ENCODE measurements around the gene FIBCD1. TPM values are rescaled to one million over a fixed set of nuclear protein-coding genes. Genes with fewer than 3 reads are reported as not detected.

Gene FIBCD1
- total and polyA plus RNA-seq, 2 of the 8 experiments (the other 6 are each of a cell fraction or from before 2014, with no cell fraction given), result 6.1 to 8.8 TPM

- TF ChIP-seq, protein P1, sequence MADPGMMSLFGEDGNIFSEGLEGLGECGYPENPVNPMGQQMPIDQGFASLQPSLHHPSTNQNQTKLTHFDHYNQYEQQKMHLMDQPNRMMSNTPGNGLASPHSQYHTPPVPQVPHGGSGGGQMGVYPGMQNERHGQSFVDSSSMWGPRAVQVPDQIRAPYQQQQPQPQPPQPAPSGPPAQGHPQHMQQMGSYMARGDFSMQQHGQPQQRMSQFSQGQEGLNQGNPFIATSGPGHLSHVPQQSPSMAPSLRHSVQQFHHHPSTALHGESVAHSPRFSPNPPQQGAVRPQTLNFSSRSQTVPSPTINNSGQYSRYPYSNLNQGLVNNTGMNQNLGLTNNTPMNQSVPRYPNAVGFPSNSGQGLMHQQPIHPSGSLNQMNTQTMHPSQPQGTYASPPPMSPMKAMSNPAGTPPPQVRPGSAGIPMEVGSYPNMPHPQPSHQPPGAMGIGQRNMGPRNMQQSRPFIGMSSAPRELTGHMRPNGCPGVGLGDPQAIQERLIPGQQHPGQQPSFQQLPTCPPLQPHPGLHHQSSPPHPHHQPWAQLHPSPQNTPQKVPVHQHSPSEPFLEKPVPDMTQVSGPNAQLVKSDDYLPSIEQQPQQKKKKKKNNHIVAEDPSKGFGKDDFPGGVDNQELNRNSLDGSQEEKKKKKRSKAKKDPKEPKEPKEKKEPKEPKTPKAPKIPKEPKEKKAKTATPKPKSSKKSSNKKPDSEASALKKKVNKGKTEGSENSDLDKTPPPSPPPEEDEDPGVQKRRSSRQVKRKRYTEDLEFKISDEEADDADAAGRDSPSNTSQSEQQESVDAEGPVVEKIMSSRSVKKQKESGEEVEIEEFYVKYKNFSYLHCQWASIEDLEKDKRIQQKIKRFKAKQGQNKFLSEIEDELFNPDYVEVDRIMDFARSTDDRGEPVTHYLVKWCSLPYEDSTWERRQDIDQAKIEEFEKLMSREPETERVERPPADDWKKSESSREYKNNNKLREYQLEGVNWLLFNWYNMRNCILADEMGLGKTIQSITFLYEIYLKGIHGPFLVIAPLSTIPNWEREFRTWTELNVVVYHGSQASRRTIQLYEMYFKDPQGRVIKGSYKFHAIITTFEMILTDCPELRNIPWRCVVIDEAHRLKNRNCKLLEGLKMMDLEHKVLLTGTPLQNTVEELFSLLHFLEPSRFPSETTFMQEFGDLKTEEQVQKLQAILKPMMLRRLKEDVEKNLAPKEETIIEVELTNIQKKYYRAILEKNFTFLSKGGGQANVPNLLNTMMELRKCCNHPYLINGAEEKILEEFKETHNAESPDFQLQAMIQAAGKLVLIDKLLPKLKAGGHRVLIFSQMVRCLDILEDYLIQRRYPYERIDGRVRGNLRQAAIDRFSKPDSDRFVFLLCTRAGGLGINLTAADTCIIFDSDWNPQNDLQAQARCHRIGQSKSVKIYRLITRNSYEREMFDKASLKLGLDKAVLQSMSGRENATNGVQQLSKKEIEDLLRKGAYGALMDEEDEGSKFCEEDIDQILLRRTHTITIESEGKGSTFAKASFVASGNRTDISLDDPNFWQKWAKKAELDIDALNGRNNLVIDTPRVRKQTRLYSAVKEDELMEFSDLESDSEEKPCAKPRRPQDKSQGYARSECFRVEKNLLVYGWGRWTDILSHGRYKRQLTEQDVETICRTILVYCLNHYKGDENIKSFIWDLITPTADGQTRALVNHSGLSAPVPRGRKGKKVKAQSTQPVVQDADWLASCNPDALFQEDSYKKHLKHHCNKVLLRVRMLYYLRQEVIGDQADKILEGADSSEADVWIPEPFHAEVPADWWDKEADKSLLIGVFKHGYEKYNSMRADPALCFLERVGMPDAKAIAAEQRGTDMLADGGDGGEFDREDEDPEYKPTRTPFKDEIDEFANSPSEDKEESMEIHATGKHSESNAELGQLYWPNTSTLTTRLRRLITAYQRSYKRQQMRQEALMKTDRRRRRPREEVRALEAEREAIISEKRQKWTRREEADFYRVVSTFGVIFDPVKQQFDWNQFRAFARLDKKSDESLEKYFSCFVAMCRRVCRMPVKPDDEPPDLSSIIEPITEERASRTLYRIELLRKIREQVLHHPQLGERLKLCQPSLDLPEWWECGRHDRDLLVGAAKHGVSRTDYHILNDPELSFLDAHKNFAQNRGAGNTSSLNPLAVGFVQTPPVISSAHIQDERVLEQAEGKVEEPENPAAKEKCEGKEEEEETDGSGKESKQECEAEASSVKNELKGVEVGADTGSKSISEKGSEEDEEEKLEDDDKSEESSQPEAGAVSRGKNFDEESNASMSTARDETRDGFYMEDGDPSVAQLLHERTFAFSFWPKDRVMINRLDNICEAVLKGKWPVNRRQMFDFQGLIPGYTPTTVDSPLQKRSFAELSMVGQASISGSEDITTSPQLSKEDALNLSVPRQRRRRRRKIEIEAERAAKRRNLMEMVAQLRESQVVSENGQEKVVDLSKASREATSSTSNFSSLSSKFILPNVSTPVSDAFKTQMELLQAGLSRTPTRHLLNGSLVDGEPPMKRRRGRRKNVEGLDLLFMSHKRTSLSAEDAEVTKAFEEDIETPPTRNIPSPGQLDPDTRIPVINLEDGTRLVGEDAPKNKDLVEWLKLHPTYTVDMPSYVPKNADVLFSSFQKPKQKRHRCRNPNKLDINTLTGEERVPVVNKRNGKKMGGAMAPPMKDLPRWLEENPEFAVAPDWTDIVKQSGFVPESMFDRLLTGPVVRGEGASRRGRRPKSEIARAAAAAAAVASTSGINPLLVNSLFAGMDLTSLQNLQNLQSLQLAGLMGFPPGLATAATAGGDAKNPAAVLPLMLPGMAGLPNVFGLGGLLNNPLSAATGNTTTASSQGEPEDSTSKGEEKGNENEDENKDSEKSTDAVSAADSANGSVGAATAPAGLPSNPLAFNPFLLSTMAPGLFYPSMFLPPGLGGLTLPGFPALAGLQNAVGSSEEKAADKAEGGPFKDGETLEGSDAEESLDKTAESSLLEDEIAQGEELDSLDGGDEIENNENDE (IDR thresholded peaks at IDR 0.05; ENCODE audit: insufficient replicate concordance, low read length), result no peak
- TF ChIP-seq CEBPB (IDR thresholded peaks at IDR 0.05; ENCODE audit: low read depth, low read length) (no peak), JUND (IDR thresholded peaks at IDR 0.05; ENCODE audit: low read length) (no peak), SRF (IDR thresholded peaks at IDR 0.05; ENCODE audit: low read depth, low read length) (no peak), POLR2AphosphoS5 (IDR thresholded peaks at IDR 0.05; ENCODE audit: low read depth, low read length) (no peak; the same call in 1 of the 2 replicates), RXRA (IDR thresholded peaks at IDR 0.05; ENCODE audit: insufficient read depth, low read depth, low read length) (no peak), CBX5 (IDR thresholded peaks at IDR 0.05; ENCODE audit: low read depth, low read length) (no peak), CBX8 (IDR thresholded peaks at IDR 0.05; ENCODE audit: borderline replicate concordance, low read depth, low read length) (no peak), SIN3A (conservative IDR thresholded peaks at IDR 0.05 in 1 of 2, IDR thresholded peaks at IDR 0.05 in 1 of 2; ENCODE audit: low read depth in 1 of 2, low read length in 2 of 2) (no peak), GTF2F1 (IDR thresholded peaks at IDR 0.05; ENCODE audit: borderline replicate concordance, low read depth, low read length) (no peak), TAF1 (IDR thresholded peaks at IDR 0.05; ENCODE audit: low read depth, low read length) (no peak)
Measured at GRCh38 chr9:130896233-130897014, 42.6 kb downstream of the FIBCD1 start, which contains the start of gene QRFP (continued).
